ENCODE measurements around the gene CERKL. TPM values are rescaled to one million over a fixed set of nuclear protein-coding genes. Genes with fewer than 3 reads are reported as not detected.

Gene CERKL
- total RNA-seq, 1 donor from 2014 or later, result 0.40 TPM

DNA sequence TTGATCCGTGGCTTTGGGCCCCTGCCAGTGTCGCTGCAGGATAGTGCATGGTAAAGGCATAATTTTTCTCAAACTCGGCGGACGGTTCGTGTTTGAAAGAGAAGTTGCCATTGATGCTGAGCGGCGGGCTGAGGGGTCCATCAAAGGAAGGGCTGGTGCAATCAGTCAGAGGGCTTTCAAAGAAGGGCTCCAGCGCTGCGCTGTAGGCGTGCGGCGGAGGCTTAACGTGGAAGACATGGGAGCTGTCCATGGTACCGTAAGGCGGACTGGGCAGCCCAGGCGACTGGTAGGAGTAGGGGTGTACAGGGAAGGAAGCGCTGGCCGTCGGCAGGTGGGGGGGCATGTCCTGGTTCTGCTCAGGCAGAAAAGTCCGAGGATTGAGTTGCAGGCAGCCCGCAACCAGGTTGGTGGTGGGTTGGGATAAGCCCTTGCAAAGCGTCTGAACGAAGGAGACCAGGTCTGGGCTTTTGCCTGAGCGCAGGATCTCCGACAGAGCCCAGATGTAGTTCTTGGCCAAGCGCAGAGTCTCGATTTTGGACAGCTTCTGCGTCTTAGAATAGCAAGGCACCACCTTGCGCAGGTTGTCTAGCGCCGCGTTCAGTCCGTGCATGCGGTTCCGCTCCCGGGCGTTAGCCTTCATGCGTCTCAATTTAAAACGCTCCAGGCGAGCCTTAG lies 21.1 kb upstream of the CERKL start:
- TF ChIP-seq, protein P1, sequence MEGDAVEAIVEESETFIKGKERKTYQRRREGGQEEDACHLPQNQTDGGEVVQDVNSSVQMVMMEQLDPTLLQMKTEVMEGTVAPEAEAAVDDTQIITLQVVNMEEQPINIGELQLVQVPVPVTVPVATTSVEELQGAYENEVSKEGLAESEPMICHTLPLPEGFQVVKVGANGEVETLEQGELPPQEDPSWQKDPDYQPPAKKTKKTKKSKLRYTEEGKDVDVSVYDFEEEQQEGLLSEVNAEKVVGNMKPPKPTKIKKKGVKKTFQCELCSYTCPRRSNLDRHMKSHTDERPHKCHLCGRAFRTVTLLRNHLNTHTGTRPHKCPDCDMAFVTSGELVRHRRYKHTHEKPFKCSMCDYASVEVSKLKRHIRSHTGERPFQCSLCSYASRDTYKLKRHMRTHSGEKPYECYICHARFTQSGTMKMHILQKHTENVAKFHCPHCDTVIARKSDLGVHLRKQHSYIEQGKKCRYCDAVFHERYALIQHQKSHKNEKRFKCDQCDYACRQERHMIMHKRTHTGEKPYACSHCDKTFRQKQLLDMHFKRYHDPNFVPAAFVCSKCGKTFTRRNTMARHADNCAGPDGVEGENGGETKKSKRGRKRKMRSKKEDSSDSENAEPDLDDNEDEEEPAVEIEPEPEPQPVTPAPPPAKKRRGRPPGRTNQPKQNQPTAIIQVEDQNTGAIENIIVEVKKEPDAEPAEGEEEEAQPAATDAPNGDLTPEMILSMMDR (conservative IDR thresholded peaks at IDR 0.05; ENCODE audit: low read depth, low read length), result no peak
- H3K4me3 ChIP-seq (ENCODE audit: low read depth, low read length), result no peak overlapping the region
- DNase-seq (ENCODE audit: low read depth), result no peak

DNA sequence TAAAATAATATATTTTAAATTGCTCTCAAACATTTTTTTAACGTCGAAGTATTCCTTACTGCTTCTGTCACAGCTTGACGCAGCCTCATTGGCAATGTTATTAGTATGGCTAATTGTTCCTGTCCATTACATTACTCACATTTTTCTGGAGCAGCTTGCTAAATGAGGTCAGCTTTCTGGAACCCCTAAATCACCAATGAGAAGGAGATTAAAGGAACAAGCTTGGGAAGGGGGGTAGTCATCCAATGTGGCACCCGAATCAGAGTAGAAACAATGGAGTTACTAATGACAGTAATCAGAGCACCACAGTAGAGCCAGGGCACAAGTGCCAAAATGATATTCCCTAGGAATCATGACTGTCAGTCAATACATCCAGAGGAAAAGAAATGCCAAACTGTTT lies 18.3 kb upstream of the CERKL start:
- H3K4me3 ChIP-seq (ENCODE audit: low read depth, low read length), result no peak overlapping the region
- TF ChIP-seq, protein P1 (conservative IDR thresholded peaks at IDR 0.05; ENCODE audit: low read depth, low read length), result no peak
- no peak for DNase-seq (ENCODE audit: low read depth)

DNA sequence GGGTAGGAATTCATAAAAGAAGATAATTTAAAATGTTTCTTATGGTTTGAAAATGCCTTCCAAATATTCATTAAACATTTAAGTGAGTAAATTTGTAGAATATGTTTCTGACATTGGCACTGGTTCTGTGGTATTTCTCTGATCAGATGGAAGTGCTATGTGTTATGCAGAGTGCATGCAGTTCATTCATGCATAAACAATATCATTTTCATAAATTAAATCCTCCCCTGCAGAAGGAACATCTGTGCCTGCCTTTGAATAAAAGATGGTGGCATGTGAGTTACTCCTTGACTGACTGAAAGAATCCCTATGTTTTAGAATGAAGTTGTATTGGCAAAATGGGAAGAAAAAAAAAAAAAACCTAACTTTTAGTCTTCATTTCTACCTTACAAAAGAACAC lies 17.6 kb upstream of the CERKL start:
- DNase-seq (ENCODE audit: low read depth), result no peak
- TF ChIP-seq, protein P1 (conservative IDR thresholded peaks at IDR 0.05; ENCODE audit: low read depth, low read length), result no peak
- no peak overlapping the region for H3K4me3 ChIP-seq (ENCODE audit: low read depth, low read length)

DNA sequence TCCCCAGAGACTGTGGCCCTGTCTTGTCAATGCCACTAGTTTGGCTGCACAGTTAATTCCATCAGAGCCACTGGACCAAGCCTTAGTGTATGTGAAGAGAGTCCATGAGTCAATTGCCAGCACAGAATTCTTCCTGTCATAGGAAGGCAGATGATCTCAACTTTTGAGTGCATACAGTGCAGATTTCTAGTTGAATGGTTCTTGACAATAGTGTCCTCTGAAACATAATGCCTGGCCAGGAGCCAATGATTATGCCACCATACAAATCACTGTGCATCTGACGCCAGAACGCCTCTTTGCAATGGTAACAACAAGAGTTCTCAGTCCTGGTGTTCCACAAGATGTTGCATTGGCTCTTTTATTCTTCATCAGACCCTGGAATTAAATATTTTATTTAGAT lies 16.3 kb upstream of the CERKL start:
- TF ChIP-seq, protein P1 (conservative IDR thresholded peaks at IDR 0.05; ENCODE audit: low read depth, low read length), result no peak
- H3K4me3 ChIP-seq (ENCODE audit: low read depth, low read length), result no peak overlapping the region
- DNase-seq (ENCODE audit: low read depth), result no peak

DNA sequence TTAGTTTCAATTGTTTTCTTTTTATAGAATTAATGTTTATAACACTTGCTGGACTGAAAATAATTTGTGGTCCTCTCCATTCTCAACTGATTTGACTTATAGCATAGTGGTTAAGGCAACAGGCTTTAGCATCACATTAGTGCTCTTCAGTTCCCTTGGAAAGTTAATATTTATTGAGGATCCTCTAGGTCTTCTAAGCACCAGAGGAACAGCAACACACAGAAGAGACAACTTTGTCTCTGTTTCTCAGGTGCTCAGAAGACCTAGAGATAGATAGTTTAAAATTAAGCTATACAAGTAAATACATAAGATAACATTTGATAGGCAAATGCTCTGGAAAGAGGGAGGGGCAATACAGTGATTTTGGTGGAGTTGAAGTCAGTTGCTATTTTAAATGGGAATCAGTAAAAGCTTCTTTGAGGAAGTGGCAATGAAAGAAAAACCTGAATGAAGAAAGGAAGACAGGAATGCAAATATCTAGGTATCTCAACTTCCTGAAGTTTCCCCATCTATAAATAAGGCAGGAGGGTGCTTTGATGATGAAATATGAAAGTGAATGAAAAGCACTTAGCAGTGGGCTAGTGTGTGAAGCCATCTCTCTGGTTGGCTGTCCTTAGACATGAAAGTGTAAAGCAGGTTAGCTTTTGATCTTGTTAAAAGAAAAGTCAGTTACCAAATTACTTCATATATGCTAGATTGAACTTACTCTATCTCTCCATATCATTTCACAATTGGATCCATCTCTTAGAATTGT lies 15.5 kb upstream of the CERKL start:
- no peak overlapping the region for H3K4me3 ChIP-seq (ENCODE audit: low read depth, low read length)
- no peak for DNase-seq (ENCODE audit: low read depth)
- TF ChIP-seq, protein P1 (conservative IDR thresholded peaks at IDR 0.05; ENCODE audit: low read depth, low read length), result no peak

DNA sequence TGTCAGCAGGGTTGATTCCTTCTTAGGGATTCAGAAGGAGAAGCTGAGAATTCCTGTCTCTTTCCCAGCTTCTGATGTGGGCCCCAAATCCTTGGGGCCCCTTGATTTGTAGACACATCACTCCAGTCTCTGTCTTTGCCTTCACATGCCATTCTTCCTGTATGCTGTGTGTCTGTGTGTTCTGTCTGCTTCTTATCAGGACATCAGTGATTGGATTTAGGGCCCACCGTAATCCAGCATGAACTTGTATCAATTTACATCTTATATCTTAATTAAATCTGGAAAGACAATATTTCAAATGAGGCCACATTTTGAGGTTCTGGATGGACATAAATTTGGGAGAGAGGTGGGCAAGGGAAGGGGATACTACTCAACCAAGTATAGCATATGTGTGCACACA lies 13.7 kb upstream of the CERKL start:
- DNase-seq (ENCODE audit: low read depth), result no peak
- TF ChIP-seq, protein P1 (conservative IDR thresholded peaks at IDR 0.05; ENCODE audit: low read depth, low read length), result no peak
- no peak overlapping the region for H3K4me3 ChIP-seq (ENCODE audit: low read depth, low read length)
